HG02852 (cell line): Measurements from ENCODE around the gene GATAD2A.

Source experiments
- ATAC-seq: cut with Tn5 transposase; IDR thresholded peaks from one replicate; pipeline ENCODE4 v1.9.1; 2021; ENCODE audit warnings: mild to moderate bottlenecking, moderate library complexity; ENCODE audit not compliant: unreplicated experiment

The GATAD2A gene

GRCh38 chr19:19487077-19487949, 81.8 kb downstream of the GATAD2A start:
- ATAC-seq = no peak

- ATAC-seq = no peak
Measured at GRCh38 chr19:19487950-19488874, 82.7 kb downstream of the GATAD2A start.

- peak; percentile 65 for ATAC-seq
Measured at GRCh38 chr19:19488875-19489690, 83.6 kb downstream of the GATAD2A start.

- ATAC-seq = no peak
Measured at GRCh38 chr19:19489804-19490204, 84.3 kb downstream of the GATAD2A start.

- ATAC-seq = no peak
Measured at GRCh38 chr19:19490214-19490968, 84.9 kb downstream of the GATAD2A start.

GRCh38 chr19:19491321-19492025, 86.0 kb downstream of the GATAD2A start:
- ATAC-seq = no peak

- no peak for ATAC-seq
Measured at GRCh38 chr19:19492026-19492610, 86.6 kb downstream of the GATAD2A start.

- ATAC-seq = no peak
Measured at GRCh38 chr19:19493841-19494546, 88.5 kb downstream of the GATAD2A start.

GRCh38 chr19:19495614-19496603, 90.4 kb downstream of the GATAD2A start:
- no peak for ATAC-seq

GRCh38 chr19:19498255-19498991, 92.9 kb downstream of the GATAD2A start:
- no peak for ATAC-seq

GRCh38 chr19:19499272-19499995, 94.0 kb downstream of the GATAD2A start:
- no peak for ATAC-seq

GRCh38 chr19:19500975-19501644, 95.6 kb downstream of the GATAD2A start:
- ATAC-seq = no peak

GRCh38 chr19:19501798-19502197, 96.3 kb downstream of the GATAD2A start:
- ATAC-seq = no peak

- ATAC-seq = no peak
Measured at GRCh38 chr19:19502281-19502680, 96.8 kb downstream of the GATAD2A start.

GRCh38 chr19:19502808-19503602, 97.5 kb downstream of the GATAD2A start:
- no peak for ATAC-seq
